ENCODE measurements around the gene ARID5A.
A peak's percentile ranks its signal among the peaks of the same experiment; 100 is the strongest.

The ARID5A gene

GRCh38 chr2:96517079-96517478 lies 19.5 kb upstream of the ARID5A start:
- Mint-ChIP-seq H3K27ac (no peak overlapping the region), H3K4me1 (ENCODE audit: low read depth) (no peaks in the 10 kb centered on the region), H3K4me3 (no peak overlapping the region), H3K9me3 (peaks cover 8% of the 10 kb centered on the region), H3K27me3 (no peaks in the 10 kb centered on the region), H3K36me3 (ENCODE audit: low read depth) (peaks cover 5% of the 10 kb centered on the region)

DNA sequence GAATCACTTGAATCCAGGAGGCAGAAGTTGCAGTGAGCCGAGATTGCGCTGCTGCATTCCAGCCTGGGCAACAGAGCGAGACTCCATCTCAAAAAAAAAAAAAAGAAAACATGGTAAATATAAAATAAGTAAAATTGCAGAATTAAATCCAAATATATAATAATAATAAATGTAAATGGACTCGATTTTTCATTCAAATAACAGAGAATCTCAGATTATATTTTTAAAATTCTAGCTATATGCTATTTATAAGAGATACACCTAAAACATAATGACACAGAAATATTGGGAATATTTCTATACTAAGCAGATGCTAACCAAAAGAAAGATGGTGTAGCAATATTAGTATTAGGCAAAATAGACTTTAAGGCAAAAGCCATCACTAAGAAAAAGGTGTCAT lies 16.3 kb upstream of the ARID5A start:
- Mint-ChIP-seq H3K27me3 (no peaks in the 10 kb centered on the region), H3K4me3 (no peak overlapping the region), H3K36me3 (ENCODE audit: low read depth) (peaks cover 5% of the 10 kb centered on the region), H3K9me3 (peaks cover 8% of the 10 kb centered on the region), H3K27ac (no peak overlapping the region), H3K4me1 (ENCODE audit: low read depth) (peaks cover 16% of the 10 kb centered on the region)

DNA sequence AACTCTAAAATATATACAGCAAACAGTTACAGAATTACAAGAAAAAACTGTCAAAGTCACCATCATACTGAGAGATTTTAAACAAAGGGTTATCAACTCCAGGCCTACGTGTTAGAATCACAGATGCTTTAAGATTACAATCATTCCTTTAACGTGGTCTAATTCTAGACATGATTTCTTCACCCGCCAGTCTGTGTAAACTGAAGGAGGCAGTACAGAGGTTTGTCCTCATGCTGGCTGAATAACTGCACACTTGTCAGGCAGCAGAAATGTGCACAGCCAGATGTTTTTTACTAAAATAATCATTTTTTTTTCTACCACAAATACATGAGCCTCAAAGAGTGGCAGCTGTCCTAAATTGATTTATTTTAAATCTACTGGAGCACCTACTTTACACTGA lies 15.9 kb upstream of the ARID5A start:
- H3K27ac Mint-ChIP-seq = no peak overlapping the region
- peaks cover 5% of the 10 kb centered on the region for H3K36me3 Mint-ChIP-seq (ENCODE audit: low read depth)
- H3K4me3 Mint-ChIP-seq = no peak overlapping the region
- H3K4me1 Mint-ChIP-seq (ENCODE audit: low read depth) = peaks cover 20% of the 10 kb centered on the region
- H3K9me3 Mint-ChIP-seq = peaks cover 8% of the 10 kb centered on the region
- no peaks in the 10 kb centered on the region for H3K27me3 Mint-ChIP-seq

DNA sequence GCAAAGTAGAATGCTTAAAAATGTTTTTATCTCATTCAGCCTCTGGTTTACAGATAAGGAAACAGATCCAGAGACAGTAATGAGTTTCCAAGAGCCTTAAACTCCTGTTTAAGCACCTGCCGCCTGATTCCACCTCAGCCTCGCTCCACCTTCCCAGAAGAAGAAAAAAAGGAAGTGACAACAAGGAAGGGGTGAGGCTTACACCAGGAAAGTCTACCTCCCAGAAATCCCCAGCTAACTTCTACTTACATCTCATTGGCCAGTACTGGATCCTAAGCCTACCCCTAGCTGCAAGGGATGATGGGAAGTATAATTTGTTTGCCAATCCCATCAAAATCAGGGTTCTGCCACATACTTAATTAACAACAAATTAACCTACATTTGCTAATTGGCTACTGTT lies 15.3 kb upstream of the ARID5A start:
- peaks cover 26% of the 10 kb centered on the region for H3K4me1 Mint-ChIP-seq (ENCODE audit: low read depth)
- H3K9me3 Mint-ChIP-seq = peaks cover 8% of the 10 kb centered on the region
- H3K4me3 Mint-ChIP-seq = no peak overlapping the region
- H3K36me3 Mint-ChIP-seq (ENCODE audit: low read depth) = peaks cover 5% of the 10 kb centered on the region
- no peaks in the 10 kb centered on the region for H3K27me3 Mint-ChIP-seq
- H3K27ac Mint-ChIP-seq = no peak overlapping the region

DNA sequence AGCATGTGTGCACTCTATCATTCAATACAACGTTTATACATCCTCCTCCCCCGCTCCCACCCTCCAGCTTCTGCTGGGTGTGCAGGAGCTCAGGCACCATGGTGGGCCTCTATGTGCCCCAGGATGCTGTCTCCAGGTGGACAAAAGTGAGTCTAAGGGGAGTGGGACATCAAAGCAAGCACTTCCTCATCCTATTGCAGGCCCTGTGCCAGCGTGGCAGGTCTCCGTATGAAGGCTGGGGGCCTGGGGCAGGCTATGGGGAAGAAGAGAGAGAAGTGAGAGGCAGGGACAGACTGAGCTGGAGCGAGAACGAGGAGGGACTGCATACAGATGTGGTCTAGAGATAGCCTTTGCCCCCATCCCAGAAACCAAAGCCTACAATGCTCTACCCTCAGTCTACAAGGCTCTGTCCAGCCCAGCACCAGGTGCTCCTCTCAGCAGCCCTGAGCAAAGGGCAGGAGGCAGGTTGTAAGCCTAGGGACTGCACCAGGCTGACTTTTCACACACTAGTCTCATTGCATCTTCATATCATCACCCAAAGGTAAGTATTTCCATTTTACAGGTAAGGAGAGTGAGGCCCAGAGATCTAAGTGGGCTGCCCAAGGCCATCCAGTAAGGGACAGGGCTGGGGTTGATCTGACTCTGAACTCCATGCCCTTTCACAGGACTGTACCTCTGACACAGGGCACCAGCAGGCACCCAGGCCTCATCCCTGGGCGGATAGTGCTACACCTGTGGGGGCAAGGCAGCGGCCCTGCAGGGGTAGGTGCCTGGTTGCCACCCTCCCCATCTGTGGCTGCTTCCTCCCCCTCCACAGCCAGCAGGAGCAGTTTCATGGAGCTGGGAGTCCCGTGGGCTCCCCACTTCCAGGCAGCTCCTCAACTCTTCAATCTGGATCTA lies 14.0 kb upstream of the ARID5A start:
- Mint-ChIP-seq H3K9me3 (peaks cover under 1% of the 10 kb centered on the region), H3K36me3 (ENCODE audit: low read depth) (no peaks in the 10 kb centered on the region), H3K27me3 (no peaks in the 10 kb centered on the region), H3K4me3 (no peak overlapping the region), H3K4me1 (ENCODE audit: low read depth) (peaks cover 34% of the 10 kb centered on the region), H3K27ac (no peak overlapping the region)

DNA sequence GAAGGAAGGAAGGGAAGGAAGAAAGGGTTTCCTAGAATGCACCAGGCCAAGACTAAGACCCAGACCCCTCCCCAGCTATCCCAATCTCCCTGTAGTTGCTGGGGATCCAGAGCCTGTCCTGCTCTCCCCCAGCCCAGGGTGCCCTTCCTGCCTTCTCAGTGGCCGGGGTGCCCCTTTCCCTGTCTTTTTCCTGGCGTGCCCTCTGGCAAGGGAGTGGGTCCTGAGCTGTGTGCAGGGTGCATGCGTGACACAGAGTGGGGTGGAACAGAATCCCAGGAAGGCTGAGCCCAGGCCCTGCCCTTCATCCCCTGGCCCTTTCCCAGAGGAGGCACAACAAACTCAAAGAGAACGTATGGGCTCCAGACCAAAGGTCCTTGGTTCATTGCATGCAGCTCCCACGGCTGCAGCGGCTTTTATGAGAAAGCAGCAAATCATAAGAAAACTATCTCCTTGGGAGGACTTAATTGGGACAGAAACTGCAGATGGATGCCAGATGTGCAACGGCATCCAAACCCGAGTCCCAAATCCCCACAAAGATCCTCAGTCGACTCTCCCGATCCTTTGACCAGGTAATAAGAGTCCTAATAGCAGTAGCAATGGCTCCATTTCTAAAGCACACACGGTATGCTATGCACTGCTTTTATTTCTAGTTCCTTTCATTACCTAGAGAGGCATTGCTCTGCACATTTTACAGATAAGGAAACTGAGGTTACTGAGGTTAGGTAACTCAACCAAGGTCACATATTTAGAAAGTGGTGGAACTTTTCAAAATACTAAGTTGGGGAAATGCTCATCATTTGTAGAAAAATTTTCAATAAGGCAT lies 12.7 kb upstream of the ARID5A start:
- Mint-ChIP-seq H3K4me1 (ENCODE audit: low read depth) (peaks cover 46% of the 10 kb centered on the region), H3K27me3 (no peaks in the 10 kb centered on the region), H3K27ac (no peak overlapping the region), H3K9me3 (no peaks in the 10 kb centered on the region), H3K4me3 (no peak overlapping the region), H3K36me3 (ENCODE audit: low read depth) (no peaks in the 10 kb centered on the region)

DNA sequence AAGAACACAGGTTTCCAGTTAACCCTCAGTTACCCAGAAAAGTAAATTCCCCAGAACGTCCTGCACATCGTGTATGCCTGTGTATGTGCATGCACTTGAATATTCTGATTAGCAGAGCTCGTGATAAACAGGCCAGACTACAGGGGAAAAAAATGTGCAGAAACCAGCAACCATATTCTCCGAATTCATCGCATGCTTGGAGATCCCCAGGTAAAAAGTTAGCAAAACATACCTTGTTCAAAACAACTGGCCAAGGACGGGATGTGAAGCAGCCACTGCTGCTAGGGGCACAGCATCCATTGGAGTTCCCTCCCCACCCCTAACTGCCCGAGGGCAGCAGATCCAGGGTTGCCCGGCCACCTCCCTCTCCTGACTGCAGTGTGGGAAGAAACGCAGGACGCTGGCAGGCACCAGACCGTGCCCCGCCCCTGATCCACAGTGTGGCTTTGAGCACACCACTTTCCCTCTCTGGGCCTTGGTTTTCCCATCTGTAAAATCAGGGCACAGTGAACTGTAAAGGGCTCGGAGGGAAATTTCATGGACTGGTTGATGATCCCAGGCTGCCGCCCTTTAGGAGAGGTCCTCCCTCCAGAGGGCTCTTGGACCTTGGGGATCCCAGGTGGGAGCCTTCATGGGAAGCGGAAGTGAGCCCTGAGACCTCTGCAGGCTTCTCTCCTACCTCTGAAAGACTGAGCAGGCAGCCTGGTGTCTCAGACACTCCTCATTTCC lies 11.9 kb upstream of the ARID5A start:
- H3K27ac Mint-ChIP-seq = peak overlapping the region; percentile 36
- peaks cover 54% of the 10 kb centered on the region for H3K4me1 Mint-ChIP-seq (ENCODE audit: low read depth)
- no peak overlapping the region for H3K4me3 Mint-ChIP-seq
- no peaks in the 10 kb centered on the region for H3K9me3 Mint-ChIP-seq
- no peaks in the 10 kb centered on the region for H3K27me3 Mint-ChIP-seq
- no peaks in the 10 kb centered on the region for H3K36me3 Mint-ChIP-seq (ENCODE audit: low read depth)

DNA sequence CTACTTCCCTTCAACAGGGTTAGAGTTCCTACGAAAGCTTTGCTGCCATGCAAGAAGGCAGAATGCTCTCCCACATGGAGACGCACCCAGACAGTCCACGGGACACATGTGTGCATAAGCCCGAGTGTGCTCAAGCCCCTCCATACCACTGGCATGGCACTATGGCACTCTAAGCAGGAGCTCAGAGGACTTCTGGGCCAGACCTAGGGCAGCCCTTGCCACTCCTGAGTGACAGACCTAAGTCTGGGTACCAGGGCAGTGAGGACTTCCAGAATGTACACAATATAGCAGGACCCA lies 11.4 kb upstream of the ARID5A start:
- H3K9me3 Mint-ChIP-seq = no peaks in the 10 kb centered on the region
- no peaks in the 10 kb centered on the region for H3K27me3 Mint-ChIP-seq
- no peak overlapping the region for H3K4me3 Mint-ChIP-seq
- H3K4me1 Mint-ChIP-seq (ENCODE audit: low read depth) = peaks cover 59% of the 10 kb centered on the region
- no peak overlapping the region for H3K27ac Mint-ChIP-seq
- no peaks in the 10 kb centered on the region for H3K36me3 Mint-ChIP-seq (ENCODE audit: low read depth)

DNA sequence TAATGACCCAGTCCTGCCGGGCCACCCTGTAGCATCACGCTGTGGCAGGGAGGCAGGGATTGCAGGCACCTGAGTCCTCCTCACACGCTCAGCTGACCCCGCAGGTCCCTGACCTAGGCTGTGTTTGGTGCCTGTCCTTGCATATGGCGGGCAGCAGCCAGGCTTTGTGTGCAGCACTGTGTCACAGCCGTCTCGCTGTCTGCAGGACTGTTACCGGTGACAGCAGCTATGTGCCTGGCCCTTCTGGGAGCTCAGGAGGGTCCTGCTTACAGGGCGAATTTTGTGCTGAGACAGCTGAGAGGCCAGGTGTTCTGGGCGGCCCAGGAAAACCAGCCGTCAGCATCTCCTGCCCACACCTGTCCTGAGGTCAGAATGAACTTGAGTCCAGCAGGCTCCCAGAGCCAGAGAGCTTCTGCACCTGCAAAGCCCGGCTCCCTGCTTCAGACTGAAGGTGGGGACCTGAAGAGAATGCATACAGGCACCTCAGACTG lies 10.4 kb upstream of the ARID5A start:
- Mint-ChIP-seq H3K36me3 (ENCODE audit: low read depth) (no peaks in the 10 kb centered on the region), H3K4me1 (ENCODE audit: low read depth) (peaks cover 69% of the 10 kb centered on the region), H3K27ac (no peak overlapping the region), H3K9me3 (no peaks in the 10 kb centered on the region), H3K27me3 (no peaks in the 10 kb centered on the region), H3K4me3 (no peak overlapping the region)

GRCh38 chr2:96526615-96527285 lies 9.8 kb upstream of the ARID5A start:
- no peaks in the 10 kb centered on the region for H3K36me3 Mint-ChIP-seq (ENCODE audit: low read depth)
- H3K4me1 Mint-ChIP-seq (ENCODE audit: low read depth) = peaks cover 75% of the 10 kb centered on the region
- no peaks in the 10 kb centered on the region for H3K9me3 Mint-ChIP-seq
- H3K27me3 Mint-ChIP-seq = no peaks in the 10 kb centered on the region
- peak overlapping the region; percentile 90 for H3K27ac Mint-ChIP-seq
- peak overlapping the region; percentile 74 for H3K4me3 Mint-ChIP-seq

DNA sequence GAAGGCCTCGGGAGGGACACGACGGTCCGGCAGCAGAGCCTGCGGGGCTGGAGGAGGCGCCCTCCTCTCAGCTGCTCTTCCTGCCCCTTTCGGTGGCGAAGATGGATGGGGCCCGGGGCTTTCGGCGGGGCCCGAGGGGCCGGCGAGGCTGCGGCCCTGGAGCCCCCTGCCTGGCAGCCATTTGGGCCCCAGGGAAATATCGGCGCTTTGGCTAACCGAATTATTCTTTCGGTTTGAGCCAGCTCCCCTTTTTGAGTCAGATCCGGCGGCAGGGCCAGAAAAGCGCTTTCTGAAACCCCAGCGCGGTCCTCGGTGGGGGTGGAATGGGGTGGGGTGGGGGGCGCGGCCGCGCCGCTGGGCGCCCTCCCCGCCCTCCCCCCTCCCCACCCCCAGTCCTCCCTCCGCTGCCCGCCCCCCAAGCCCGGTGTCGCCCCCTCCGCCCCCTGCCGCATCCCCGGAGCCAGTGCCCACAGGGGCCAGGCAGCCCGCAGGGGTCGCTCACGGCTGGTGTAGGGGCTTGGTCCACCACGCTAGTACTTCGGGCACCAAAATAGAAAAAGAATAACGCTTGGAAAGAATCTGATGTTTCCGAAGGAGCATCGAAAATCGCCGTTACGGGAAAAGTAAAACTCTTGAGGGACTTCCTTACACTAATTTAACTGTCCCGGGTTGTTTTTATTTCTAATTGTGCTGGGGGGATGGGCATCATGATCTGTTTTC lies 9.1 kb upstream of the ARID5A start:
- Mint-ChIP-seq H3K4me3 (peak overlapping the region; percentile 77), H3K9me3 (no peaks in the 10 kb centered on the region), H3K27me3 (no peaks in the 10 kb centered on the region), H3K36me3 (ENCODE audit: low read depth) (no peaks in the 10 kb centered on the region), H3K4me1 (ENCODE audit: low read depth) (peaks cover 82% of the 10 kb centered on the region), H3K27ac (peak overlapping the region; percentile 91)

DNA sequence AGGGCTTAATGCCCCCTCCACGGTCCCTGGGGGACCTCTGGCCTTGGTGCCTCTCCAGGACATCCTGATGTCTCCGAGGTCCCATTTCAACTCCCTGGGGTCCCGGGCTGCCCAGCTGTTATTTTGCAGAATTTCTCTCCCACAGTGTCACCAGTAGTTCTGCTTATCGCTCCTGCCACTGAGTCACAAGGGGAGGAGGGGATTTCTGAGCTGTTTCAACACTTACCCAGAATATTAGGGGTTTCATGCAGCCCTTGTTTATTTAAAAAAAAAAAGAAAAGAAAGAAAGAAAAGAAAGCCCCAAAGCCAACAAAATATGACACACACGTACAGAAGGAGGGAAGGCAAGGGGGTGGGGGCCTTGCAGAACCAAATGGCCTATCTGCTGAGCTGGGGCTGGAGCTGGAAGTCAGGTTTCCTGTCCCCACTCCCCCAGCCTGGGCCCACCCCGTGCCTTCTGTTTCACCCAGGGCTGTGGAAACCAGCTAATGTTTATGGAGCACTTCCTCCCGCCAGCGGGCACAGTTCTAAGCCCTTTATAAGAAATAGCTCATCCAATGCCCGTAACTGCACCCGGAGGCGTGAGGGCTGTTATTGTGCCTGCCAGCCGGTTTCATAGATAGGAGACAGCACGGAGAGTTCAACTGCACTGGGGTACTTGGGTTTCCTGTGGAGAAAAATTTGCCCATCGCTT lies 8.4 kb upstream of the ARID5A start:
- Mint-ChIP-seq H3K4me3 (peak overlapping the region; percentile 77), H3K27me3 (no peaks in the 10 kb centered on the region), H3K4me1 (ENCODE audit: low read depth) (peaks cover 89% of the 10 kb centered on the region), H3K36me3 (ENCODE audit: low read depth) (no peaks in the 10 kb centered on the region), H3K9me3 (no peaks in the 10 kb centered on the region), H3K27ac (peak overlapping the region; percentile 91)

DNA sequence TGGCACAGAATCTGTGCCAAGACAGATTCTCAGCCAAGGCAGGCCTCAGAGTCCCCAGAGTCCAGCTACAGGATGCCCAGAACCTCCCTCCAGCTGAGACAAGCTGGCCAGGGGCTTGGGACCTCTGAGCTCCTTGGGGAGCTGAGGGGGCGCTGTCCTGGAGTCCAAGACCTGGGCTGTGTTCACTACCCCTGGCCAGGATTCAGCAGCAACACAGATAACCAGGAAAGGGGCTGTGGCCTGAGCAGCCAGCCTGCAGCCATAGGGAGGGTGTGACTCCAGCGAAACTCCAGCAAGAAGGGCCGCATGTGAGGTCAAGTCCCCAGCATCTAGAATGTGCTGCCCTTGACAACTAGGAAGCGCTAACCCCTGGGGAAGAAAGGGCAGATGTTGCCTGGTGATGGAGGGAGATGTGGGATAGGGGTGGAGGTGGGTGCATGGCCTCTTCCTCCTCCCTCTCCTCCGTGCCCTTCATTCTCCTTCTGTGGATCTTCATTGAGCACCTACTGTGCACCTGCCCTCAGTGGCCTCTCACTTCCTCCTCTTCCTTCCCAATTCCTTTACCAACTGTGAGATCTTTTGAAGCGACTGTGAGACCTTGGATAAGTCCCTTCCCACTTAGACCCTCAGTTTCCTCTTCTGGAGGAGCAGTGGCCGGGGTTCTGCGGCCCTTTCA lies 7.7 kb upstream of the ARID5A start:
- Mint-ChIP-seq H3K4me3 (peak overlapping the region; percentile 77), H3K4me1 (ENCODE audit: low read depth) (peaks cover 93% of the 10 kb centered on the region)

More for the DNA sequence above, 7.7 kb upstream of the ARID5A start:
- H3K27ac Mint-ChIP-seq = peak overlapping the region; percentile 91
- H3K36me3 Mint-ChIP-seq (ENCODE audit: low read depth) = no peaks in the 10 kb centered on the region
- no peaks in the 10 kb centered on the region for H3K27me3 Mint-ChIP-seq
- no peaks in the 10 kb centered on the region for H3K9me3 Mint-ChIP-seq

All from stimulated activated naive CD8-positive, alpha-beta T cell treated with anti-CD3 and anti-CD28 coated beads, Interleukin-15, Interleukin-2, amounts not matched to agents 100 ng/mL and 50 ng/mL, for 24 hours (primary cell).